GM13976 (cell line): ENCODE results near the gene EFEMP1.
"Not testable (repeated sequence)": the region's sequence is repeated elsewhere in the genome, so short reads cannot be mapped to it uniquely, and the experiment has no call there.

Experiments
- DNase-seq: peaks from one replicate; pipeline ENCODE4 v3.0.0; 2012; ENCODE audit warnings: low spot score
- CTCF ChIP-seq: IDR thresholded peaks from 2 replicates; pipeline ENCODE4 v1.5.1; 2012; ENCODE audit warnings: borderline replicate concordance, mild to moderate bottlenecking; ENCODE audit not compliant: insufficient read depth; ENCODE audit errors: extremely low read depth, missing control alignments, control extremely low read depth
- in situ Hi-C: fragments of 300-500 bp; cut with MboI; formaldehyde crosslinking; loops from one replicate; pipeline ENCODE4 v1.12.0; 2022; ENCODE audit warnings: low sequenced_read_pairs, mixed read lengths, inconsistent platforms; ENCODE audit not compliant: unreplicated experiment

EFEMP1 gene

GRCh38 chr2:55837073-55837472, 86.5 kb downstream of the EFEMP1 start:
- in situ Hi-C loops, result no loop called here
- no peak for DNase-seq
- TF ChIP-seq CTCF, result no peak

- DNase-seq, in situ Hi-C loops: not testable (repeated sequence)
These were observed 91.7 kb downstream of the EFEMP1 start for GRCh38 chr2:55831671-55832410.

GRCh38 chr2:55827855-55828254, 95.7 kb downstream of the EFEMP1 start:
- TF ChIP-seq CTCF, result no peak
- in situ Hi-C loops, result no loop called here

GRCh38 chr2:55827428-55827827, 96.2 kb downstream of the EFEMP1 start:
- DNase-seq, in situ Hi-C loops: not testable (repeated sequence)

More at GRCh38 chr2:55827855-55828254, 95.7 kb downstream of the EFEMP1 start:
- DNase-seq, result no peak

- no peak for TF ChIP-seq CTCF
- in situ Hi-C loops, result no loop called here
- DNase-seq, result no peak
These were observed 97.3 kb downstream of the EFEMP1 start for GRCh38 chr2:55826246-55826645.

- no peak for TF ChIP-seq CTCF
- DNase-seq, result no peak
- in situ Hi-C loops, result no loop called here
These were observed 99.0 kb downstream of the EFEMP1 start for GRCh38 chr2:55824551-55825096.
